ENCODE data around the gene NOX5.

DNA sequence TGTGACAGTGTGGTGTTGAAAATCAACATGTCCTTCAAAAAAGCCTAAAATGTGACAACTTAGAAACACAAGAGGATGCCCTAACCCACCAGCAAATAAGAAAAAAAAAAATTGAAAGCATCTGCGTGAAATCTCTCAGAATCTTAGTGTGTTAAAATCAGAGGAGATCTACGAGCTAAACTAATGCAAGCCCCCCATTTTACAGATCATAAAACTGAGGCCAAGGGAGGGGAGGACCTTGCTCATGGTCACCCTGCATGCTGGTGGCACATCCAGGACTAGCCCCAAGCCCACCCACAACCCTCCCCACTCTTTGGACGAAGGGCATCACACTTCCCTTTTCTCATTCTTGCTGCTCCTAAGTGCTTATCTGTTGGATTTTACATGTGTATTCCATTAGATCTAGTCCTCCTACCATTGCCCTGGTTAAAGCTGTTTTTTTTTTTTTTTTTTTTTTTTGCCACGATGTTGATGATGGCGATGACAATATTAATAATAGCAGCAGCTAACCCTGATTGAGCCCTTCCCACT lies 29.1 kb upstream of the NOX5 start:
- TF ChIP-seq, protein P1, sequence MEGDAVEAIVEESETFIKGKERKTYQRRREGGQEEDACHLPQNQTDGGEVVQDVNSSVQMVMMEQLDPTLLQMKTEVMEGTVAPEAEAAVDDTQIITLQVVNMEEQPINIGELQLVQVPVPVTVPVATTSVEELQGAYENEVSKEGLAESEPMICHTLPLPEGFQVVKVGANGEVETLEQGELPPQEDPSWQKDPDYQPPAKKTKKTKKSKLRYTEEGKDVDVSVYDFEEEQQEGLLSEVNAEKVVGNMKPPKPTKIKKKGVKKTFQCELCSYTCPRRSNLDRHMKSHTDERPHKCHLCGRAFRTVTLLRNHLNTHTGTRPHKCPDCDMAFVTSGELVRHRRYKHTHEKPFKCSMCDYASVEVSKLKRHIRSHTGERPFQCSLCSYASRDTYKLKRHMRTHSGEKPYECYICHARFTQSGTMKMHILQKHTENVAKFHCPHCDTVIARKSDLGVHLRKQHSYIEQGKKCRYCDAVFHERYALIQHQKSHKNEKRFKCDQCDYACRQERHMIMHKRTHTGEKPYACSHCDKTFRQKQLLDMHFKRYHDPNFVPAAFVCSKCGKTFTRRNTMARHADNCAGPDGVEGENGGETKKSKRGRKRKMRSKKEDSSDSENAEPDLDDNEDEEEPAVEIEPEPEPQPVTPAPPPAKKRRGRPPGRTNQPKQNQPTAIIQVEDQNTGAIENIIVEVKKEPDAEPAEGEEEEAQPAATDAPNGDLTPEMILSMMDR (IDR thresholded peaks at IDR 0.05), result no peak
- no peak for TF ChIP-seq EZH2 (IDR thresholded peaks at IDR 0.05; ENCODE audit: borderline replicate concordance, insufficient read depth, low read depth, low read length, poor library complexity, severe bottlenecking)
